ENCODE measurements around the gene DGLUCY. TPM values are rescaled to one million over a fixed set of nuclear protein-coding genes. Genes with fewer than 3 reads are reported as not detected.
"Not testable (repeated sequence)": the region's sequence is repeated elsewhere in the genome, so short reads cannot be mapped to it uniquely, and the experiment has no call there.

The DGLUCY gene
- total RNA-seq, 1 donor from 2014 or later = 20.0 TPM

GRCh38 chr14:91264151-91265150 lies 150.6 kb downstream of the DGLUCY start:
- Mint-ChIP-seq H3K27ac (ENCODE audit: unreplicated experiment) (peak overlapping the region; percentile 38), H3K36me3 (ENCODE audit: low read depth, unreplicated experiment) (peaks cover 2% of the 10 kb centered on the region), H3K27me3 (ENCODE audit: low read depth, unreplicated experiment) (peaks cover 41% of the 10 kb centered on the region), H3K4me1 (ENCODE audit: low read depth, unreplicated experiment) (no peaks in the 10 kb centered on the region), H3K4me3 (ENCODE audit: unreplicated experiment) (peak overlapping the region; percentile 74), H3K9me3 (ENCODE audit: unreplicated experiment) (peaks cover 5% of the 10 kb centered on the region)
- peak overlapping the region; percentile 16 for H3K4me3 ChIP-seq (ENCODE audit: insufficient read depth, low read depth, low read length)
- no peak for TF ChIP-seq CTCF (IDR thresholded peaks at IDR 0.05; ENCODE audit: insufficient read depth, low read depth, low read length)
- no peak for TF ChIP-seq EZH2 (IDR thresholded peaks at IDR 0.05; ENCODE audit: insufficient read depth, low read length)
- FAIRE-seq (no peak), DNase-seq (ENCODE audit: low read depth) (no peak)
- H3K4me1 ChIP-seq (ENCODE audit: insufficient read depth, low read length) = no peaks in the 10 kb centered on the region
- peaks cover 25% of the 10 kb centered on the region for H3K27me3 ChIP-seq (ENCODE audit: insufficient read depth, low read length)
- peak overlapping the region; percentile 45 for H2AFZ ChIP-seq (ENCODE audit: low read depth, low read length)
- peak overlapping the region; percentile 33 for H3K9ac ChIP-seq (ENCODE audit: low read length)
- H3K27ac ChIP-seq (ENCODE audit: low read depth, low read length) = no peak overlapping the region
- peak overlapping the region; percentile 78 for H3K4me2 ChIP-seq (ENCODE audit: low read length)
- no peaks in the 10 kb centered on the region for H3K36me3 ChIP-seq (ENCODE audit: insufficient read depth, low read length)
- H4K20me1 ChIP-seq (ENCODE audit: insufficient read depth, low read length) = no peaks in the 10 kb centered on the region
- no peaks in the 10 kb centered on the region for H3K79me2 ChIP-seq (ENCODE audit: insufficient read depth, low read length)
- H3K9me3 ChIP-seq (ENCODE audit: insufficient read depth, low read depth, low read length) = no peaks in the 10 kb centered on the region

- Mint-ChIP-seq H3K4me3 (ENCODE audit: unreplicated experiment) (no peak overlapping the region), H3K27ac (ENCODE audit: unreplicated experiment) (no peak overlapping the region), H3K27me3 (ENCODE audit: low read depth, unreplicated experiment) (peaks cover 43% of the 10 kb centered on the region), H3K36me3 (ENCODE audit: low read depth, unreplicated experiment) (peaks cover 2% of the 10 kb centered on the region), H3K4me1 (ENCODE audit: low read depth, unreplicated experiment) (no peaks in the 10 kb centered on the region), H3K9me3 (ENCODE audit: unreplicated experiment) (peaks cover 5% of the 10 kb centered on the region)
- no peak overlapping the region for H2AFZ ChIP-seq (ENCODE audit: low read depth, low read length)
- no peaks in the 10 kb centered on the region for H3K4me1 ChIP-seq (ENCODE audit: insufficient read depth, low read length)
- H3K27ac ChIP-seq (ENCODE audit: low read depth, low read length) = no peak overlapping the region
- H3K4me2 ChIP-seq (ENCODE audit: low read length) = no peak overlapping the region
- no peak overlapping the region for H3K9ac ChIP-seq (ENCODE audit: low read length)
- H3K9me3 ChIP-seq (ENCODE audit: insufficient read depth, low read depth, low read length) = no peaks in the 10 kb centered on the region
- no peaks in the 10 kb centered on the region for H4K20me1 ChIP-seq (ENCODE audit: insufficient read depth, low read length)
- TF ChIP-seq EZH2 (IDR thresholded peaks at IDR 0.05; ENCODE audit: insufficient read depth, low read length) (no peak), CTCF (IDR thresholded peaks at IDR 0.05; ENCODE audit: insufficient read depth, low read depth, low read length) (no peak)
- peaks cover 25% of the 10 kb centered on the region for H3K27me3 ChIP-seq (ENCODE audit: insufficient read depth, low read length)
- H3K36me3 ChIP-seq (ENCODE audit: insufficient read depth, low read length) = no peaks in the 10 kb centered on the region
- H3K79me2 ChIP-seq (ENCODE audit: insufficient read depth, low read length) = no peaks in the 10 kb centered on the region
- no peak overlapping the region for H3K4me3 ChIP-seq (ENCODE audit: insufficient read depth, low read depth, low read length)
- no peak for DNase-seq (ENCODE audit: low read depth)
- no peak for FAIRE-seq
Measured at GRCh38 chr14:91265404-91265803, 151.5 kb downstream of the DGLUCY start.

DNA sequence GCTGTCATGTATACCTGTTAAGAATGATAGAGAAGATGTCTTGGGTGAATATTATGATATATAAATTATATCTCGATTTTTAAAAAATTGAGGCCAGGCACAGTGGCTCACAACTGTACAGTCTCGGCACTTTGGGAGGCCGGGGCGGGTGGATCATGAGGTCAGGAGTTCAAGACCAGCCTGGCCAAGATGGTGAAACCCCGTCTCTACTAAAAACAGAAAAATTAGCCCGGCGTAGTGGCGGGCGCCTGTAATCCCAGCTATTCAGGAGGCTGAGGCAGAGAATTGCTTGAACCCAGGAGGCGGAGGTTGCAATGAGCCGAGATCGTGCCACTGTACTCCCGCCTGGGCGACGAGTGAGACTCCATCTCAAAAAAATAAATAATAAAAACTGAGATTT lies 152.4 kb downstream of the DGLUCY start:
- H3K9me3 ChIP-seq (ENCODE audit: insufficient read depth, low read depth, low read length); H3K4me3 Mint-ChIP-seq (ENCODE audit: unreplicated experiment); H3K4me2 ChIP-seq (ENCODE audit: low read length); H3K27ac Mint-ChIP-seq (ENCODE audit: unreplicated experiment); H3K27ac ChIP-seq (ENCODE audit: low read depth, low read length); FAIRE-seq; H3K36me3 ChIP-seq (ENCODE audit: insufficient read depth, low read length); H4K20me1 ChIP-seq (ENCODE audit: insufficient read depth, low read length); H3K9ac ChIP-seq (ENCODE audit: low read length); H2AFZ ChIP-seq (ENCODE audit: low read depth, low read length); H3K79me2 ChIP-seq (ENCODE audit: insufficient read depth, low read length); H3K4me1 Mint-ChIP-seq (ENCODE audit: low read depth, unreplicated experiment); H3K4me1 ChIP-seq (ENCODE audit: insufficient read depth, low read length); H3K36me3 Mint-ChIP-seq (ENCODE audit: low read depth, unreplicated experiment); H3K4me3 ChIP-seq (ENCODE audit: insufficient read depth, low read depth, low read length); DNase-seq (ENCODE audit: low read depth); H3K9me3 Mint-ChIP-seq (ENCODE audit: unreplicated experiment): not testable (repeated sequence)
- H3K27me3 ChIP-seq (ENCODE audit: insufficient read depth, low read length) = peaks cover 25% of the 10 kb centered on the region
- peaks cover 43% of the 10 kb centered on the region for H3K27me3 Mint-ChIP-seq (ENCODE audit: low read depth, unreplicated experiment)
